Adipose tissue (tissue), 3 donors: Measurements from ENCODE around the gene ATP11C. TPM values are rescaled to one million over a fixed set of nuclear protein-coding genes. Genes with fewer than 3 reads are reported as not detected.
"Not testable (repeated sequence)": the region's sequence is repeated elsewhere in the genome, so short reads cannot be mapped to it uniquely, and the experiment has no call there.

ENCODE experiments used
- H3K27ac ChIP-seq: one replicate; pipeline ENCODE4 v1.5.1; 2013; ENCODE audit warnings: low read depth, low read length
- WGBS, 3 donors: extraction: QIAGEN DNeasy Blood & Tissue Kit; methylation state at CpG; one replicate each; pipeline ENCODE4 v1.1.7; 2013; 5-methylcytosine and 5-hydroxymethylcytosine counted together
- polyA plus RNA-seq, 3 donors: library from polyadenylated mRNA; stranded (reverse); fragments of 200-250 nt; gene quantifications; one replicate each; pipeline ENCODE4 v1.2.3, GENCODE V29; 2013
- donor health status: healthy with polysubstance abuse.
- donor health status: Bipolar disorder and iron deficiency.
- donor health status: healthy.

Gene ATP11C
- polyA plus RNA-seq, 3 donors: 3.7 to 13.0 (median 8.4) TPM

DNA sequence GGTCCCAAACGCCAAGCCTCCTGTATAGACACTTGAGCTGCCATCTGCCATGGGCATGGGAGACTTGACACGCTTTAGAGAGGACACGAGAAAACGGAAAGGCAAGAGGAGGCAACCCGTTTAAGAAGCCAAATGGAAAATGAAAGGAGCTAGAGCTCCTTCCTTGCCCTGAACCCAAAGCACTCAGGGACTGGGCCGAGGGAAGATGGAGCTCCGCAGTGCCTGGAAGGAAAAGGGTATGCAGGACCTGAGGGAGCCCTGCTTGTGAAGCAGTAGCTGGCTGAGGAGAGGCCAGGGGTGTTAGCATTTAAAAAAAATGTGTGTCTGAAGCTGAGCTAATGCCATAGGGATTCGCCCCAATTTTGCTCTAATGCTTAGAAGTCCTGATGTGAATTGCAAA is 239.9 kb downstream of the ATP11C start:
- H3K27ac ChIP-seq: no peak overlapping the region
- WGBS, 3 donors: 36 to 49% (median 42%) methylated on average over 8 of the region's 8 CpGs

DNA sequence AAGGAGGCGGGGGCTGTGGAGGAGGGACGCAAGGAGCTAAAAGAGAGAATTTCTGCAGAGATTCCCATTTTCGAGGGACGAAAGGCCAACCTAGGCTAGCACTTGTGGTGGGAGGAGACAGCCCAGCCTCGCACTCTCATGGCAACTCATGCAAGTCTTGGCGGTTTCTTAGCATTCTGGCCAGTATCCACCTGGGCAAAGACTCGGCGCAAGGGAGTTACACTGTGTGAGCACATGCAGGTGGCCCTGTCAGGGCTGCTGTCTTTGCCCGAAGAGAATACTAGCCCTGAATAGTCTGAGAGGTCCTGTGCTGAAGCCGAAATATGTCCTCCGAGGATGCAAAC is 240.4 kb downstream of the ATP11C start:
- 11 to 48% (median 20%) methylated on average over 10 to 11 of the region's 11 CpGs for WGBS, 3 donors
- no peak overlapping the region for H3K27ac ChIP-seq

DNA sequence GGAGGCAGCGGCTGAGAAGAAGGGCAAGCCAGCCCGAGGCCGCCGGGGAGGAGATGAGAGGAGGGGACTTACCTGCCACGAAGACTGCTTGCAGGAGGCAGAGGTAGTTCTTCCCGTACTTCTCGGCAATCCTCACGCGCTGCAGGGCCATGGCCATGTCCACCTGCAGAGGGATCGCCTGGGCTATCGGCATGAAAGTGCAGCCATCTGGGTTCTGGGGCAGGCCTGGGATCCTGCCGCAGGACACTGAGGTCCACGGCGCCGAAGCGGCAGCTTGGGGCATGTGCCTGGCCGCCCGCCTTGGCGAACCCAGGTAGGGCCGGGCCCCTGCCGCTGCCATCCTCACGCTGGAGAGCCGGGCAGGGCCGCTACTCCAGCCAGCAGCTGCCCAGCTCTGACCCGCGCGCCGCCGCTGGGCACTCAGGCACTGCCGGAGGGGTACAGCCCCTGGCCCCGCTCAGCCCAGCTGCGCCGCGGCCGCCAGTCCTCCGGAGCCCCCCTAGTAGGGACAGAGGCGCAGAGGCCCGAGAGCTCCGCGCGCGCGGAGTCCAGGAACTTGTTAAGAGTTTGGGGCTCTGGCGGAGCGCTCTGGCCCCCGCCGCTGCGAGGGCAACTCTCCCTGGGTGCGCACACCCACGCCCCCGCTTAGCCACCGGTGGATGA is 240.9 kb downstream of the ATP11C start:
- no peak overlapping the region for H3K27ac ChIP-seq
- 1 to 27% (median 3%) methylated on average over 8 to 52 of the region's 52 CpGs for WGBS, 3 donors

DNA sequence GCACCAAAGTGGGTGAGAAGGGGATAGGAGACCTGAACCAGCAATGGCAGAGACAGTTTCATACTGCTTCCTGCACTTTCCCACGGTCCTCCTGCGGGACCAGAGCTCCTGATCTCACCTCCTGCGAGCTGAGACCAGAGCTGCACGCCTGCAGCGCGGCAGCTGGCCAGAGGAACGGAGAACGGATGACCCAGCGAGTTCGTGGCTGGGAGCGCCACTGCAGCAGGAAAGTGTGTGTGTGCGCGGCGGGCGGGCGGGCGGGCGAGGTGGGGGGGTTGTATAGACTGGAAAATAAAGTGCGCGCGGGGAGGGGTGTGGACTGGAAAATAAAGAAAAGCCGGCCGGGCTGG is 241.4 kb downstream of the ATP11C start:
- 1 to 26% (median 1%) methylated on average over 17 to 23 of the region's 23 CpGs for WGBS, 3 donors
- no peak overlapping the region for H3K27ac ChIP-seq

DNA sequence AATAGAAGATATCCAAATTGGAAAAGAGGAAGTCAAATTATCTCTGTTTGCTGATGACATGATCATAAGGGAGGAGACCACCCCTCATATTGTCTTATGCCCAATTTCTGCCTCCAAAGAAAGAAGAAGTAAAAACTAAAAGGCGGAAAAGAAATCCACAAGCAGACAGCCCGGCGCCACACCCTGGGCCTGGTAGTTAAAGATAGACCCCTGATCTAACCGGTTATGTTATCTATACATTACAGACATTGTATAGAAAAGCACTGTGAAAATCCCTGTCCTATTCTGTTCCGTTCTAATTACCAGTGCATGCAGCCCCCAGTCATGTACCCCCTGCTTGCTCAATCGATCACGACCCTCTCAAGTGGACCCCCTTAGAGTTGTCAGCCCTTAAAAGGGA is 247.7 kb downstream of the ATP11C start:
- not testable (repeated sequence) for H3K27ac ChIP-seq
- 78 to 91% (median 86%) methylated on average over 7 of the region's 7 CpGs for WGBS, 3 donors

DNA sequence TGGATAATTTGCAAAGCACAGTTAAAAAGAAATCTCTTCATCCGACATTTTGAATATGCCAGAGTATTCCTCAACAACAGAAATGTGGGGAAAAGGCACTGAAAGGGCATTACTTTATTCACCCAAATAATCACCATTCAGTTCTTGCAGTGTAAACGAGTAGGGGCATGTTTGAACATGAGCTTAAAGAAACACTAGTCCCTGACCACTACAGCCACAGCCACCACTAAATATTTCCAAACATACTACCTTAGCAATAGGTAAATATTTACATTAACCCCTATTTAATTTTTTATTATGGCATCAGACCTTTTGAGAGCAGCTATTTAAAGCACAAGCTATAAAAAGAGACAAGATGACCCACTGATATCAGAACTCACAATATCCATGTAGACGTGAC is 252.5 kb downstream of the ATP11C start:
- no peak overlapping the region for H3K27ac ChIP-seq
- 46 to 78% (median 60%) methylated on average over 3 of the region's 3 CpGs for WGBS, 3 donors

Other genes with a start within 250 kb of the ATP11C start
- under 1 TPM in 2 of 3 donors, not detected in 1; 0.05 to 0.06 TPM for gene MCF2, start 224.9 kb downstream of the ATP11C start, polyA plus RNA-seq
- gene CXorf66, start 32.5 kb upstream of the ATP11C start, polyA plus RNA-seq: not detected